Right ventricle myocardium superior (tissue), 1 donor: ENCODE data around the gene USP17L27. TPM values are rescaled to one million over a fixed set of nuclear protein-coding genes. Genes with fewer than 3 reads are reported as not detected.
"Not testable (repeated sequence)": the region's sequence is repeated elsewhere in the genome, so short reads cannot be mapped to it uniquely, and the experiment has no call there.

Experiments used
- ATAC-seq: fragments of 200-7000 bp; cut with Tn5 transposase; one replicate; pipeline ENCODE4 v1.9.1; 2020; ENCODE audit warnings: mild to moderate bottlenecking; ENCODE audit not compliant: poor library complexity
- DNase-seq: peaks from one replicate; pipeline ENCODE4 v3.0.0-alpha.2; 2020
- intact Hi-C: fragments of 100-400 bp; cut with DNase I; formaldehyde crosslinking; loops from one replicate; pipeline ENCODE4 v1.11.2; 2022
- long read RNA-seq: library from polyadenylated mRNA; unstranded; transcript quantifications from one replicate; pipeline ENCODE4 v2.0.0, GENCODE V29; 2021
- total RNA-seq: library from RNA; stranded (reverse); fragmentation: NEBNext Ultra II Directional; extraction: Animal tissue kit (Norgen Biotek cat#: 25700); gene quantifications from one replicate; pipeline ENCODE4 v1.2.1, GENCODE V29; 2021
- donor health status: DM: no; HTN: yes; CAD: no; lungs with severe emphysema.

The USP17L27 gene
- total RNA-seq: not detected
- long read RNA-seq: 0 reads

GRCh38 chr4:9343848-9344247 is at the start of gene USP17L27:
Gene USP17L27, plus strand, starts transcription at chr4:9344148. Its CDS starts 0 bp downstream, at chr4:9344148.
- DNase-seq, ATAC-seq, intact Hi-C loops: not testable (repeated sequence)

GRCh38 chr4:9324191-9324590 is 19.8 kb upstream of the USP17L27 start:
- DNase-seq, ATAC-seq, intact Hi-C loops: not testable (repeated sequence)

- ATAC-seq, DNase-seq, intact Hi-C loops: not testable (repeated sequence)
These were observed 19.1 kb upstream of the USP17L27 start, which contains the start of gene USP17L24 for GRCh38 chr4:9324865-9325264. Gene USP17L24, plus strand, starts transcription at chr4:9325165. Its CDS starts 0 bp downstream, at chr4:9325165.

- ATAC-seq, intact Hi-C loops: not testable (repeated sequence)
These were observed 14.3 kb upstream of the USP17L27 start, which contains the start of gene USP17L25 for GRCh38 chr4:9329611-9330010. Gene USP17L25, plus strand, starts transcription at chr4:9329911. Its CDS starts 0 bp downstream, at chr4:9329911.

GRCh38 chr4:9334358-9334757 is 9.6 kb upstream of the USP17L27 start, which contains the start of gene USP17L26:
Gene USP17L26, plus strand, starts transcription at chr4:9334658. Its CDS starts 0 bp downstream, at chr4:9334658.
- intact Hi-C loops, ATAC-seq, DNase-seq: not testable (repeated sequence)

More at GRCh38 chr4:9329611-9330010, 14.3 kb upstream of the USP17L27 start, which contains the start of gene USP17L25:
- not testable (repeated sequence) for DNase-seq

- not testable (repeated sequence) for ATAC-seq
These were observed 4.8 kb upstream of the USP17L27 start, which contains the start of gene USP17L5 for GRCh38 chr4:9339103-9339502. Gene USP17L5, plus strand, starts transcription at chr4:9339403. Its CDS starts 0 bp downstream, at chr4:9339403.

GRCh38 chr4:9348593-9348992 is 4.6 kb downstream of the USP17L27 start, which contains the start of gene USP17L28:
Gene USP17L28, plus strand, starts transcription at chr4:9348893. Its CDS starts 0 bp downstream, at chr4:9348893.
- intact Hi-C loops, ATAC-seq, DNase-seq: not testable (repeated sequence)

More at GRCh38 chr4:9339103-9339502, 4.8 kb upstream of the USP17L27 start, which contains the start of gene USP17L5:
- DNase-seq, intact Hi-C loops: not testable (repeated sequence)

GRCh38 chr4:9350866-9351265 is 6.9 kb downstream of the USP17L27 start:
- intact Hi-C loops, DNase-seq, ATAC-seq: not testable (repeated sequence)

- DNase-seq, intact Hi-C loops, ATAC-seq: not testable (repeated sequence)
These were observed 9.4 kb downstream of the USP17L27 start, which contains the start of gene USP17L29 for GRCh38 chr4:9353338-9353737. Gene USP17L29, plus strand, starts transcription at chr4:9353638. Its CDS starts 0 bp downstream, at chr4:9353638.

GRCh38 chr4:9362829-9363228 is 18.9 kb downstream of the USP17L27 start, which contains the start of gene USP17L30:
Gene USP17L30, plus strand, starts transcription at chr4:9363129. Its CDS starts 0 bp downstream, at chr4:9363129.
- DNase-seq, ATAC-seq, intact Hi-C loops: not testable (repeated sequence)

- ATAC-seq, intact Hi-C loops, DNase-seq: not testable (repeated sequence)
These were observed 35.9 kb downstream of the USP17L27 start for GRCh38 chr4:9379881-9380280.

GRCh38 chr4:9381012-9381534 is 37.1 kb downstream of the USP17L27 start:
- intact Hi-C loops, ATAC-seq: not testable (repeated sequence)
- peak; percentile 71 for DNase-seq

- intact Hi-C loops: no loop called here
- DNase-seq: no peak
- ATAC-seq: no peak
These were observed 40.2 kb downstream of the USP17L27 start for GRCh38 chr4:9384126-9384525.

- ATAC-seq, DNase-seq, intact Hi-C loops: not testable (repeated sequence)
These were observed 45.1 kb downstream of the USP17L27 start for GRCh38 chr4:9389001-9389400.

Other genes with a start within 250 kb of the USP17L27 start
- gene FAM90A26, start 173.7 kb upstream of the USP17L27 start, total RNA-seq: not detected
- gene USP17L10, start 133.5 kb upstream of the USP17L27 start, total RNA-seq: not detected
- gene USP17L11, start 128.7 kb upstream of the USP17L27 start, total RNA-seq: not detected
- gene USP17L12, start 124.0 kb upstream of the USP17L27 start, total RNA-seq: not detected
- gene USP17L13, start 119.3 kb upstream of the USP17L27 start, total RNA-seq: not detected
- gene USP17L15, start 109.8 kb upstream of the USP17L27 start, total RNA-seq: not detected
- not detected for gene USP17L17, start 100.3 kb upstream of the USP17L27 start, total RNA-seq
- not detected for gene USP17L18, start 95.5 kb upstream of the USP17L27 start, total RNA-seq
- not detected for gene USP17L19, start 90.8 kb upstream of the USP17L27 start, total RNA-seq
- not detected for gene USP17L20, start 86.0 kb upstream of the USP17L27 start, total RNA-seq
- not detected for gene USP17L21, start 81.3 kb upstream of the USP17L27 start, total RNA-seq
- not detected for gene USP17L22, start 76.5 kb upstream of the USP17L27 start, total RNA-seq
- gene USP17L24, start 19.0 kb upstream of the USP17L27 start, total RNA-seq: not detected
- not detected for gene USP17L25, start 14.2 kb upstream of the USP17L27 start, total RNA-seq
- not detected for gene USP17L26, start 9.5 kb upstream of the USP17L27 start, total RNA-seq
- gene USP17L5, start 4.7 kb upstream of the USP17L27 start, total RNA-seq: not detected
- not detected for gene USP17L28, start 4.7 kb downstream of the USP17L27 start, total RNA-seq
- not detected for gene USP17L29, start 9.5 kb downstream of the USP17L27 start, total RNA-seq
- not detected for gene USP17L30, start 19.0 kb downstream of the USP17L27 start, total RNA-seq
- gene DEFB131A, start 100.3 kb downstream of the USP17L27 start, total RNA-seq: not detected